ENCODE data around the gene TIA1.
A peak's percentile ranks its signal among the peaks of the same experiment; 100 is the strongest.
"Not testable (repeated sequence)": the region's sequence is repeated elsewhere in the genome, so short reads cannot be mapped to it uniquely, and the experiment has no call there.

The TIA1 gene

DNA sequence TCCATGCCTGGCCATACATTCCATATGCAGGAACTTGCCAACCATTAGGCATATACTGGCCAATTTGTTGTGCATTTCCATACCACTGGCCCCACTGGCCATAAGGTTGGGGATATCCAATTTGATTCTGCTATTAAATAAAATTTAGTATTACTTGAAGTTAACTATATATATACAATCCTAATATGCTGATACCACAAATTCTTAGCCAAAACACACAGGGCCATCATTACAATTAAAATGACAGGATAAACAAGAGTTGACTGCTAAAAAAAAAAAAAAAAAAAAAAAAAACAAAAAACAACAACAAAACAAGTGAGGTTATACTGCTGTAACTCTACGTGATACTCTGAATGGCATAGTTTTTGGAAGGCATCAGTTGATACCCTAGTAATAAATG is 34.1 kb downstream of the TIA1 start:
- DNase-seq, result no peak

DNA sequence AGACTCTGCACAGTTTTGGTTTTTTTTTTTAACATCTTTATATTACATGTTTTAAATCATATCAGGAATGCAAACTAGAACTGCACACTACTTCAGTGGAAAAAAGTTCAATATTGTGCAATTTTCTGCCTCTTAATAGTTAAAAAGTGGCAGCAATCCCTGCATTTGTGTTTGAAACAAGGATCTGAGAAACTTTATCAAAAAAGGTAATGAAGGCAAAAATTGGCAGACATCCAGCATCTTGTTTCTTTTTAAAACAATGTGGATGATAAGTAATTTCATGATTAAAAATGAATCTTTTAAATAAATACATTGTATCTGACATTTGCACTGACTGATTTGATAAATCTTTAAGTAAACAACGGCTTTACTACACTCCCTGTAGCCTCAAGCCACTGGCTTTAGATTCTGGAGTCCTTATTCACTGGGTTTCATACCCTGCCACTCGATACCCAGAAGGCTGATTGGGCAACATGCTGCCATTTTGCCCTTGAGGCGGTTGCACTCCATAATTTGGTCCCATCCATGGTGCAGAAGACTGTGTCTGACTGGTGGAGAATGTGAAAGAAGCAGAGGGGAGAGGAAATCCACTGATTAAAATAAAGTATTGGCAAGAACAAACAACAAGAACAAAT is 36.0 kb downstream of the TIA1 start:
- DNase-seq, result no peak

DNA sequence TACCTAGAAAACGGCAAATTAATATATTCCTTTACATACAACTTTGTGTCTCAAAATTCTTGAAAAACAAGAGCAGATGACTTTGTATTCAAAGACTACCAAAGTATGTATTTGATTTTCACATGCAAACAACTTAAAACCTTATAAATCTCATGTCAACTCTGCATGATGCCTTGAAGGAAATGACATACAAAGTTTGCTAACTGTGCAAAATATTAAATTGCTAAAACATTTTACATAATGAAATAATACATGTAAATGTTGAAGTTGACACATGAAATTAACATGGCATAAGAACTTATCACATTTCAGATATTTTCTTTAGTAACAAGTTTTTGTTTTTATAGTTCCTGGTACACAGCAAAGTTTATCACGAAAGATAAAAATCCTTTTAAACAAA is 36.8 kb downstream of the TIA1 start:
- no peak for DNase-seq

DNA sequence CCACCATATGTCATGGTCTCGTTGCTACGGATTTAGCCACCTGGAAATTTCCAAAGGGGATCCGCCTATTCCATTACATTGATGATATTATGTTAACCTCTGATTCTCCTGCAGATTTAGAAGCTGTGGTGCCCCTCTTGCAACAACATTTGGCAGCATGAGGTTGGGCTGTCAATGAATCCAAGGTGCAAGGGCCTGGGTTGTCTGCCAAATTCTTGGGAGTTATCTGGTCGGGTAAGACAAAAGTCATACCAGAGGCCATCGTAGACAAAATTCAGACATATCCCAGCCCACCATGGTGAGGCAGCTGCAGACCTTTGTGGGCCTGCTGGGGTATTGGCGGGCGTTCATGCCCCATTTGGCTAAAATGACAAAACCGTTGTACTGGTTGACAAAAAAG is 44.0 kb downstream of the TIA1 start:
- DNase-seq, result no peak

DNA sequence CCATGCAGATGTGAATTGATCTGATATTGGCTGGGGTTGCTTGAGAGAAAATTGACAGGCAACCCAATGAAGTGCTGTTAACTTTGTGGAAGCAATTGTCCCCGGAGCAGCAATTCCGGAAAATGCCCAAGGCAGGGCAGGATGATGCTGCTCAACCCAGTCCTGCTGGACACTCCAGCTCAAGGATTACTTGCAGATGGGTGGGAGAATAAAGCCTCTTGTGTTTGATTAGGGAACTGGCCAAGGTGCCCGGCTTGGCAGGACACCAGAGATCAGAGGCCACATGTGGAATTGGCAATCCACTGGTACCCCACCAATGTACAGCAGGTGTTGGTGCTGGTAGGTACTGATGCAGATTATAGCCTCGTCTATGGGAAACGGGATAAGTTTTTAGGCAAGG is 45.3 kb downstream of the TIA1 start:
- no peak for DNase-seq

DNA sequence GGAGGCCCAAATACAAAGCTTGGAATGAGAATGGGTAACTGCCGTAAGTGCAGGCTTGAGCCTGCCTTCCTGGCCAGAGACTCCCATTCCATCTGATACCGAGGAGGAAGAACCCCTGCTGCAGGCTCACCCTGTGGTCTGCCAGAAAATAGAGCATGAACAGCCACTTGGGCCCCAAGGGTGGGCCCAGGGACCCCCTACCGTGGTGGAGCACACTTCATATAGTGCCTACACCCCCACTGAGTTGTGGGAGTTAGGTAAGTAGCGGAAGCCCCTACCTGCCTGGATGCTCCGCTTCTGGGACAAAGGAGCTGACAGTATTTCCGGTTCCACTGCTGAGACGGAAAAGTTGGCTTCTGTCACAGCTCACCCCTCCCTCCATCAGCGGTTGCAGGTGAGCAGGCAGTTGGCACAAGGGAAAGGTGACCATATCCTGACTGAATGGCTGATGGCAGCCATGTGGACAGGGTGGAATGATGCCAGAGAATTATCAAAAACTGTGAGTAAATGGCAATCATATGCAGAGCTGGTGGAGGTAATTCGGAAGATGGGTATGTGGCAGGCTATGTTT is 46.1 kb downstream of the TIA1 start:
- DNase-seq, result no peak

DNA sequence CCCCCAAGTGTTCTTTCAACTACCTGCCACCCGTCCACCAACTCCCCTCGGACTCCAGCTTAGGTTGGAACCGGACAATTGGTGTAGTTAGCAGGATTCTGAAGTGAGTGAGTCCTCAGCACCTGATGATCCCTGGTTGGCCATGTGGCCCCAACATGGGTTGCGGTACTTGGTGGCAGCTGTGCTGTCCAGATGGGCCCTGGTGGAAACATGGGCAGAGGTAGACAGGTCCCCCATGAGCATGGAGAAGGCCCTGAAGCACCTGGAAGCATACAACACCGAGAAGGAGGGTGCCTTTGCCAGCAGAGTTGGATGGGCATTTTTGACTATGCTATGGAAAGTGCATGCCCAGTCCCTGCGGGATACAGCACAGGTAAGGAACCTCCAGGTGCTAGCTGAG is 46.6 kb downstream of the TIA1 start:
- no peak for DNase-seq

DNA sequence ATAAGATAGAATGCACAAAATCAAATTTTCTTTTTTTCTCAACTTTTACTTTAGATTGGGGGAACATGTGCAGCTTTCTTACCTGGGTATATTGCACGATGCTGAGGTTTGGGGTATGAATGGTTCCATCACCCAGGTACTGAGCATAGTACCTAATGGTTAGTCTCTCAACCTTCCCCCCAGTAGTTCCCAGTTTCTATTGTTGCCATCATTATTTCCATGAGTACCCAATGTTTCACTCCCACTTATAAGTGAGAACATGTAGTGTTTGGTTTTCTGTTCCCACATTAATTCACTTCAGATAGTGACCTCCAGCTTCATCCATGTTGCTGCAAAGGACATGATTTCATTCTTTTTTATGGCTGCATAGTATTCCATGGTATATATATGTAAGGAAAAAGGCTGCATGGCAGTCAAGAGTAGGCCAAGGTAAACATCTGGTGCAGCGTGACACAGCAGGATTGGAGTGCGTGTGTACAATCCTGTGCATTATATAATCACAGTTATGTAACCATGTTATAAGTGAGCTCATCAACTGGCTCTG is 47.1 kb downstream of the TIA1 start:
- DNase-seq, result no peak

DNA sequence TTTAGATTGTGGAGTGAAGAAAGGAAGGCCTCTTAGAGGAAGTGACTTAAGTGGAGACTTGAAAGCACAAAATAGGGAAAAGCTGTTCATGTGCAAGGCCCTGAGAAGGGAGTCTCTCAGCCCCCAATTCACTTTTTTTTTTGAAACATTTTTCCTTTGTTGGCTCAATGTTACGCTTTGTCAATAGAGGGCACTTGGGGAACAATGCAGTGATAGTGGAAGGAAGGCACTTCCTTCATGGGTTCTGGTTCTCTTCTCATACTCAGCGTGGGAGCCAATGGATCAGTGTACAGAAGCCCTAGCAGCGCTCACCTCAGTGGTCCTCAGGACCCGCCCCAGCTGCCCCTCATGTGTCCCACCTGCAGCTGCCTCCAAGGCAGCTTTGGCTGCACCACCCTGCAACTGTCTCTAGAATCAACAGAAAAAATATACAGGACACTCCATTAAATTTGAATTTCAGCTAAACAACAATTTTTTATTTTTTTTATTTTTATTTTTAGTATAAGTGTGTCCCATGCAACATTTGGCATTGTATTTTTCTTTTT is 49.0 kb downstream of the TIA1 start:
- DNase-seq, result no peak

DNA sequence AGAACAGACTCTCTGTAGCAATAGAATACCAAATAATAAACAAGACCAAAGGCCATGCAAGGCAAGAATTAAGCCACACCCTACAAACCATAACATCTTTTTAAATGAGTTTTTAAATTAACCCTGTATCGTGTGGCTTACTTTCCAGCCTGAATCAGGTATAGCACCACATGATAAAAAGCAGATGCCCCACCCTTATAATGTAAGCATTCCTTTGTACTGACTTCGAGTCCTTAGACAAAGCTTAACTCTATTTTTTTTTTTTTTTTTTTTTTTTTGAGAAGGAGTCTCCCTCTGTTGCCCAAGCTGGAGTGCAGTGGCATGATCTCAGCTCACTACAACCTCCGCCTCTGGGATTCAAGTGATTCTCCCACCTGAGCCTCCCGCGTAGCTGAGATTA is 55.9 kb downstream of the TIA1 start:
- DNase-seq, result no peak

DNA sequence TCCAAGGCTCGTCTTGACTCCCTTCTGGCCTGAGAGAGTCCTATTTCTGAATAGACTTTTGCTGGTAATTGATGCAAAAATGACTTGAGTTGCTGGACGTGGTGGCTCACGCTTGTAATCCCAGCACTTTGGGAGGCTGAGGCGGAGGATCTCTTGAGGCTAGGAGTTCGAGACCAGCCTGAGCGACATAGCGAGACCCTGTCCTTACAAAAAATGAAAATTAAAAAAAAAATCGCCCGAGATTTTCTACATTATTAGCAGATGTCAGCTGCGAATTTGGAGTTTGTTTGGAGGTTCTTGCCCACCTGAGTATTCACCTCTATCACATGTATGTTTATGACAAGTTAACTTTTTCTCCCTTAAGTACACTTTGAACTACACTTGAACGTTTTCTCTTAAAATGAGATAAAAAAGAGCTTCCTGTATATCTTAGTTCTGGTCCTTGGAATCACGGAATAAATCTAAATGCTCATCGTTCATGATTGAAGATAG is 57.1 kb downstream of the TIA1 start:
- no peak for DNase-seq

DNA sequence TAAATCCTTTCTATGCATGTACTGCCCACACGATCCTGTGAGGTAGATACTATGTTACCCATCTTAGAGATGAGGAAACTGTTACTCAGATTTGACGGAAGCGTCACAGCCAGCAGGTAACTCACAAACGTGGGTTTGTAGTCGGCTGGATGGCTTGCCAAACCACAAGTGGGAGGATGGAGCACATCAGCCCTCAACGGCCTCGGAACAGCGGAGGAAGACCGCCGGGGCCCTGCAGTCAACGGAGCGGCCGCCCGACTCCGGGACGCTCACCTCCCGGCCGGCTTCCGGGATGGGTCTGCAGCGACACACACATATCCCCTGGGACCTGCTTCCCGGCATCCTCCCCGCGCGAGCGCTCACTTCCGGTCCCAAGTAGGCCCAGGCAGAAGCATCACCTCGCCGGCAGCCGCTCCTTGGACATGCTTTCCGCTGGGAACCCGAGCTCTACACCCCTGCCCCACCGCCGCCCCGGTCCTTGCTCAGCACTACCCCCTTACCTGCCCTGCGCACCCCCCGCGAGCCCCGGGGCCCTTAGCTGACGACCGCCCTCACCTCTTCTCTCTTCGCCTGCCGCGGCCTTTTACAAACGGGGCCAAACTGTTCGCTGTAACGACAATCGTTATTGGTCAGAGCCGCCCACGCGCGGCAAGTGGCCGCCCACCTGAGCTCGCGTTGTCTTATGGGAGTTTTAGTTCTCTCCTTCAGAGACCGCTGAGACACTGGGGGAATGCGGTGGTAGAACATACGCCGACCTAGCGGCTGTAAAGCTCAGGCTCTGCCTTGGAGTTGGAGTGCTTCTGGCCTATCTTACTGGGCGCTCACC is 57.8 kb downstream of the TIA1 start, which contains the start of gene C2orf42:
TSS of gene C2orf42 (minus strand) at position 602 of the 826 bp plus-strand sequence. CDS start 9,034 bp downstream, outside the sequence.
- DNase-seq, result peak; percentile 90

DNA sequence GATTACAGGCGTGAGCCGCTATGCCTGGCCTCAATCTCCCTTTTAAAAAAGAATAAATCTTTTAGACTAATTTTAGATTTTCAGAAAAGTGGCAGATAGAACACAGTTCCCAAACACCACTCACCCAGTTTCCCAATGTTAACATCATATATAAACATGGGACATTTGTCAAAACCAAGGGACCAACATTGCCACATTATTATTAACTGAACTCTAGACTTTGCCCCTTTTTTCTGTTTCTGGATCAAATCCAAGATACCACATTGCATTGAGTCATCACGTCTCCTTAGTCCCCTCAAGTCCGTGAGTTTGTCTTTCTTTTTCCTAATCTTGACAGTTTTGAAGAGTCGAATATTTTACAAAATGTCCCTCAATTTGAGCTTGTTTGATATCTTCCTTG is 60.0 kb downstream of the TIA1 start:
- DNase-seq, result no peak

DNA sequence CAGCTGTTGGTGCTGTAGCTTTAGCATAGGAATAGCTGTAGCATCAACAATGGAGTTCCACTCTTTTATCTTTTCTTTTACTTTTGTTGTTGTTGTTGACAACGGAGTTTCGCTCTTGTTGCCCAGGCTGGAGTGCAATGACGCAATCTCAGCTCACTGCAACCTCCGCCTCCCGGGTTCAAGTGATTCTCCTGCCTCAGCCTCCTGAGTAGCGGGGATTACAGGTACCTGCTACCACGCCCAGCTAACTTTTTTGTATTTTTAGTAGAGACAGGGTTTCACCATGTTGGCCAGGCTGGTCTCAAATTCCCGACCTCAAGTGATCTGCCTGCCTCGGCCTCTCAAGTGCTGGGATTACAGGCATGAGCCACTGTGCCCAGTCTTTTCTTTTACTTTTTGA is 61.3 kb downstream of the TIA1 start:
- not testable (repeated sequence) for DNase-seq

DNA sequence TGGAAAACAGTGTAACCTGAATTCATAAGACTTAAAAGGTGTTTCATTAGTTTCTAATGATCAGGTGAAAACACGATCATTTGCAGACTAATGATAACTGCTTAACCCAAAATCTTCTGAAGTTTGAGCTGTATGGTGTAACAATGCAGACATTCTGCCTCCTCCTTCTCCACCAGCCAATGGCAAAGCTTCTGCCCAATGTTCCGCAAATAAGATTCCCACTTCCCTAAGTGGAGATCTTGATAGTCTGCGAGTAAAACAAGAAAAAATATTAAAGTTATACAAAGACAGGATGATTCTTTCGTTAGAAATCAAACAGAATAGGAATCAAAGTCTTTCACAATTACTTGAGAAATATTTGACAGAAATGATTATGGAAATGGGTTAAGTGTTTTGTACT is 65.7 kb downstream of the TIA1 start:
- DNase-seq, result no peak

DNA sequence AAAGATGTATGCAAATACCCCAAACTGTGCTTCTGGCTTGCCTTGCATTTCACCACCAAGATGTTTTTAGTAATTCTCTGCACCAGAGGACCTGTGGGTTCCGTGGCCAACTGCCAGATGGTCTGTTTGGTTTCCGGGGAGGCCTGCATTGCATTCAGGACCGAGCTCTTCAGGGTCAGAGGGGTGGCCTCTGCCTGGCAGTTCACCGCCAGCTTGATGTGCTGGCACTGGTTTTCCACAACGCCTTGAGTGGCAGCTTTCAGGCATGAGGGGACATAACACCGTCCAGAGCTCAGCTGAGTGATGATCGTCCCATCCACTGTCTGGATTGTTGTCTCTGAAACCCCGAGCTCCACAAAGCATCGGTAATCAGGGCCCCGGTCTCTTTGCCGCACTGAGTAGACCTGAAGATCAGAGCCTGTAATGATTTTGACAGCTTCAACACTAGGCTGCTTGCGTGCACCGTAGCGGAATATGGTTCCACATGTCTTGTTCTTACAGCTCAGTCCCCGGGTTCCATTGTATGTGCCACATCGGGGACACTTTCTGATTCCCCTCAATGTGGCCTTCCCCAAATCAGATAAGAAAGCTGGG is 67.0 kb downstream of the TIA1 start:
- no peak for DNase-seq

DNA sequence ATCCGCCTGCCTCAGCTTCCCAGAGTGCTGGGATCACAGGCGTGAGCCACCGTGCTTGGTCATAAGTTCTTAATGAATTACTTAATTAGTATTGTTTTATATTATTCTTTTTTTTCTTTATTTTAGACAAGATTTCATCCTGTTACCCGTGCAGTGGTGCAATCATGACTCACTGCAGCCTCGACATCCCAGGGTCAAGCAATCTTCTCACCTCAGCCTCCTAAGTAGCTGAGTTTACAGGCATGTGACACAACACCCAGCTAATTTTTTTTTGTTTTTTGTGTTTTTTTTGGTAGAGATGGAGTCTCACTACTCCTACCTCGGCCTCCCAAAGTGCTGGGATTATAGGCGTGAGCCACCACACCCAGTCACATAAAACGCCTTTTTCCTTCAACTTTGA is 74.9 kb downstream of the TIA1 start:
- no peak for DNase-seq

DNA sequence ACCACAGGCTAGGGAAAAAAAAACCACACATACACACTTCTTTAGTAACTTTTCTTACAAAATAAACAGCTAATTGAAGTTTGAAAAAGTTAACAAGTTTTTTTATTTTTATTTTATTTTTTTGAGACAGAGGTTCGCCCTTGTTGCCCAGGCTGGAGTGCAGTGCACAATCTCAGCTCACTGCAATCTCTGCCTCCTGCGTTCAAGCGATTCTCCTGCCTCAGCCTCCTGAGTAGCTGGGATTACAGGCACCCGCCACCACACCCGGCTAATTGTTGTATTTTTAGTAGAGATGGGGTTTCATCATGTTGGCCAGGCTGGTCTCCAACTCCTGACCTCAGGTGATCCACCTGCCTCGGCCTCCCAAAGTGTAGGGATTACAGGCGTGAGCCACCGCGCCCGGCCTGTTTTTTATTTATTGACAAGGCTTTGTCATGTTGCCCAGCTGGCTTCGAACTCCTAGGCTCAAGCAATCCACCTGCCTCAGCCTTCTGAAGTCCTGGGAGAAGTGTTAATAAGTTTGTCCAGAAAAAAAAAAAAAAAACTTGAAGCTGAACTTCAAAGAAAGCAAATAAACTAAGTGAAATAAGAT is 78.7 kb downstream of the TIA1 start:
- not testable (repeated sequence) for DNase-seq

DNA sequence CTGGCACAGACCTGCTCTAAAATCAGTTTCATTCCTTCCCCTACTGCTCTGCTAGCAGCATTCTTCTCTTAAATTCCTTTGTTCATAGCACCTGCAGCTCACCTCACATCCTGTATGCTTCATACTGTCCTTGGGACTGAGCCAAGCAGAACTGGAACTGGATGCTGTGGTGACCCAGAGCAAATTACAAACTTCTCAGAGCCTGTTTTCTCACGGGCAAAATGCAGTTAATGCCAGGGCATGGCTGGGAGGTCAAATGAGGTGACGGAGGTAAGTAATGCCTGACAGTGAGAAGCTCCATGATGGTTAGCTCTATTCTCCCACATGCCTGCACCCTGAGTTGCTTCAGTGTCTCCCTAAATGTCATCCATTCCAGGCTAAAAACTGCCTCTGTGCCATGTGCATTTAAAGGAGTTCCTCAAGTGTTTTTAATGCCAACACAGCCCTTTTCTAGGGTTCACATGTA is 87.3 kb downstream of the TIA1 start:
- DNase-seq, result no peak

DNA sequence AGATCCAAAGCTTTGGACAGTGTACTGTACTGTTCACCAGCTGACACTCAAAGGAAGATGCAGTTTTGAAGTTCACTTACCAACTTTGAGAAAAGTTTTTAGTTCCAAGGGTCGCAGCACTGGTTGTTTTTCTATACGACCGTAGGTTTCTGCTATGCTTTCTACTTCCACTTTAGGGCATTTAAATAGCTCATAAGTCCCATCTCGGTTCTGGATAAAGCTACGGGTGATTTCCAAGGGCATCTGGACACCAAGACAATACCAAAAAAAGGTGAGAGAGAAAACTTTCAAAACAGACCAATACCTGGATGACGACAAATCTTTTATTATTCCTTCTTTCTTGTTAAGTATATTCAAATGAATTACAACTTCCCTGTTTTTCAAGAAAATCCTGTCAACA is 87.9 kb downstream of the TIA1 start:
- DNase-seq, result no peak

All from NCI-H1436 treated with DMSO at 0.1 percent for 48 hours (cell line).